Hepatocyte (in vitro differentiated cells): ENCODE measurements around the gene ELOVL3.

Experiments
- CTCF ChIP-seq: fragments of 200-600 bp; sonication (generic); IDR thresholded peaks from 2 replicates; pipeline ENCODE4 v1.5.1; 2016; ENCODE audit warnings: antibody characterized with exemption, mild to moderate bottlenecking; ENCODE audit not compliant: poor library complexity
- EZH2 ChIP-seq: fragments of 200-600 bp; sonication (generic); IDR thresholded peaks from 2 replicates; pipeline ENCODE4 v1.6.1; 2016; ENCODE audit warnings: antibody characterized with exemption, mild to moderate bottlenecking, borderline replicate concordance
- EZH2phosphoT487 ChIP-seq: fragments of 200-600 bp; sonication (generic); IDR thresholded peaks from one replicate; pipeline ENCODE4 v1.6.1; 2018; ENCODE audit warnings: antibody characterized with exemption, mild to moderate bottlenecking, low read depth, moderate library complexity; ENCODE audit not compliant: unreplicated experiment, severe bottlenecking

GRCh38 chr10:102274062-102274461, 48.0 kb downstream of the ELOVL3 start:
- TF ChIP-seq CTCF (no peak), EZH2 (no peak), EZH2phosphoT487 (no peak)
